Ramos (cell line): ENCODE results near the gene CKAP2L.
"Not testable (repeated sequence)": the region's sequence is repeated elsewhere in the genome, so short reads cannot be mapped to it uniquely, and the experiment has no call there.

ENCODE experiments used
- in situ Hi-C: fragments of 300-500 bp; cut with MboI; formaldehyde crosslinking; loops from one replicate; pipeline ENCODE4 v1.14.3; 2022; ENCODE audit warnings: low sequenced_read_pairs; ENCODE audit not compliant: unreplicated experiment

Gene CKAP2L

DNA sequence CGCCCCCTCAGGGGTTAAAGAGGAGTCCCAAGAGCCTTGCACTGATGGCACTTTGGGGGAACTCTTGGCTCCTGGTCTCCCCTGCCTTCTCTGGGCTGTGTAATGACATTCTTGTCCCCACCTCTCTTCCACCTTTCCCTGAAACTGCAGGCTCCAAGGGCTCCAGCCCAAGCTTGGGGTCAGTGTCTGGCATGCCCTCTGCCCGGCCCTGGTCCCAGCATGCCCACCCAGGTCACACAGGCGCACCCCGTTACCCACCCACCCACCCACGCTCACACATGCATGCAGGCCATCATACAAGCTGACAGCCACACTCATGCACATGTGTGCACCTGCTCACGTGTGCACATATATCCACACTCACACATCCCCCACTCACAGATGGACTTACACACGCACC, 50.5 kb downstream of the CKAP2L start:
- in situ Hi-C loops: no loop called here

DNA sequence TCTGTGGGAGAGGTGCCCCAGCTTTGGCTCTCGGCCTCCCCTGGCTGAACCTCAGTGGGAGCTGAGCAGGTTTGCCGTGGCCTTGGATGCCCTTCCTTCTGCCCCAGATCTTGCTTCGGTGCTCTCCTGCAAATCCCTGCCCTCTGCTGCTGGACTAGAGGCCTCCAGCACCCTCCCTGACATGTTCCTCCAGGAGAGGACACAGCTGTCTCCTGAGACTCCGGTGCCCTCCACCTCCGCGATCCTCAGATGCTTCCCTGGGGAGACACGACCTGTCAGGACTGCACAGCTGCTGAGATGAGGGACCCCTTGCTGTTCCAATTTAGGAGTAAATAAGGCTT, 50.9 kb downstream of the CKAP2L start:
- in situ Hi-C loops: no loop called here

DNA sequence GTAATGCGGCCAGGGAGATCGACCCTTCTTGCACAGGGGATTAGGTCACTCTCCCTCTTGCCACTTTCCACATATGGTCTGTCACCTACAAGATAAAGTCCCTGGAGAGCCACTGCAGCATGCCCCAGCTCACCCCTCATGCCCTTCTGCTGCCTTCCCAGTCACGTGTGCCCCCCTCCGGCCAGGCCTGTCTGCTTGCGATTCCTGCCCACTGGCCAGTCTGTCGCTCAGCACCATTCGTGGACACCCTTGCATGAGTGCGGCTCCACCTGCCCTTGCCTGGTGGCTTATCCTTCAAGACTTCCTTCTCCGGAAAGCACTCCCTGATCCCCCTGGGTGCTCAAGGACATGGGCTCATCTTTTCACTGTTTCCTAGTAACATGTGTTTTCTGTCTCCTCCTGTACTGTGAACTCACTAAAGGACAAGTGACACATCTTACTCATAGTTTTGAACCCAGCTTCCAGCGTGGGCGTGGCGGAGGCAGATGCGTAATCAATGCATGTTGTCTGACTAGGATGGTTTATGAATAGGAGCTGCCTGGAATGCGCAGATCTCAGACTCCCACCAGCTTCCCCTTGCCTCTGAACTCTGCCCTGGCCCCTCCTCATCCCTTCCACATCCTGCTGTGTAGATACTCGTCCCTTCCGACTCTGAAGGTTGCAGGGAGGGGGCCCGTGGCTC, 51.4 kb downstream of the CKAP2L start:
- in situ Hi-C loops: no loop called here

DNA sequence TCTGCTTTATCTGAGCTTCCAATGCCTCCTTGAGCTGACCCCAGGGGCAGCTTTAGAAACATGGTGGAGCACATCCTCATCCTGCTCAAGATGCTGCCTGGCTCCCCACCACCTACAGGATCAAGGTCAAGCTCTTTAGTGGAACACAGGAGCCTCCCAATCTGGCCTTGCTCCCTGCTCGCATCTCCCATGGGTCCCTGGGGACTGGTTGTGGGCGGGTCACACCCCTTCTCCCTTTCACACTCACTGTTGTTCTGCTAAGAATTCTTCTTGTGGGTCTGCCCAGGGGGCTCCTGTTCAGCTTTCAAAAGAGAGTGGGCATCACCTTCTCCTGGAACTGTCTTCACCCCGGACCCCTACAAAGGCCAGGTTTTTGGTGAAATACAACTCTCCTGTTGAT, 51.9 kb downstream of the CKAP2L start:
- in situ Hi-C loops: no loop called here

DNA sequence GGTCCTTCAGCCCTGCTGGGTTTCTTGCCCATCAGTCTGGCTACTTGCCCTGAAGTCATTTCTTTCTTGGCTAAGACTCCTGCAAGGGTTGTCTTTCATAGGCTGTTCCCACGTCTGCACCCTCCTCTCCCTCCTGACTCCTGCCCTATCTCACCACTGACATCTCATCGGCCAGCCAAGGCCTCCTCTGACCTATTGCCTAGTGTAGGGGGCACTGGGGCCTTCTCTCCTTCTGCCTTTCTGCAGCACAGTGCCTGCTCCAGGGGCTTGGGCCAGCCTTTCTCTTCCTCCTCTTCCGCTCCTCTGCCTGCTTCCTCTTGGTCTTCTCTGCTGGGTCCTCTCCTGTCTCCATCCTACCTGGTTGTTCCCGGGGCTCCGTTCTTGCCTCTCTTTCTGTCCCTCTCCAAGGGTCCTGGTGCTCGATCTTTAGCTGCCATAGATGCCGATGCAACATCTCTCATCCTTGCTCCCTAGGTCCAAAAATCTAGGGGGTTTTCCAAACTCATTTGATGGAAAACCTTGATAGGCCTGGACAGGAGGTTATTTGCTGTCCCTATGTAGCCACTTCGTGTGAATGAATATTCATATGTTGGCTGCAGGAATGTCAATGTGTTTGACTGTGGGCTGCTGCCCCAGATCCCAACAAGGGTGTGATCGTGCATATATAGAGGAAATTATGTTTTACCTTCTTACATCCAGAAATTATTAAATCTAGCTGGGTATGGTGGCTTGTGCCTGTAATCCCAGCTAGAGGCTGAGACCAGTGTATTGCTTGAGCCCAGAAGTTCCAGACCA, 53.3 kb downstream of the CKAP2L start:
- in situ Hi-C loops: no loop called here

DNA sequence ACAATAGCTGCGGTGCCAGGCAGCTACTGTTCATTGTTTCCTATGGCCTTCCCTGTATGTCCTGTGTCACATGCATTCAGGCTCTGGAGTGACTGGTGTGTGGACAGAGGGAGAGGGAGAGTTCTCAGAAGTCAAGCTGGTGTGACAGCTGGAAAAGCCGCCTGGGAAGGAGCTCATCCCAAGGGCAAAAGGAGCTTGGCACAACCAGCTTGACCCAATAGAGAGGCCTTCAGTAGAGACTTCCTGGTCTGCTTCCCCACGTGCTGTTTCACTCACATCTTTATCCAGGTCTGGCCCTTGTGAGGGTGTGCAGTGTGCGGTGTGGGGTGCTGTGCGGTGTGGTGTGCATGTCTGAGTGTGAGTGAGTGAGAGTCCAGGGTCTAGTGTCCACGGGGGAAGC, 54.7 kb downstream of the CKAP2L start:
- in situ Hi-C loops: no loop called here

DNA sequence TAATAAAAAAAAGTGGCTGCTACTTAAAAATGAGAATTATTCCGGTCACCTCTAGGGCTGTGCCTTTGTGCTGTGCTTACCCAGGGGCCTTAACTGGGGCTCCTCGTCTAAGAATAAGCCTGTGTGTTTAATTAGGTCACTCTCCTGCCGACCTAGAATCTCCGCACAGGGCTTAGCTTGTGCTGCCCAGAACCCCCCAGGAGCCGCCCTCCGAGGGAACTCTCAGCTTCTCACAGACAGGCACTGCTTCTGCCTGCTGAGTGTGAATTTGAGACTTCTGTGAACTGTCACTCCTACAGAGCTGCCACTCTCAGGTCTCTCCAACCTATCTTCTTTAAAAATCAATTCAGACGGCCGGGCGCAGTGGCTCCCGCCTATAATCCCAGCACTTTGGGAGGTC, 55.4 kb downstream of the CKAP2L start:
- in situ Hi-C loops: no loop called here

DNA sequence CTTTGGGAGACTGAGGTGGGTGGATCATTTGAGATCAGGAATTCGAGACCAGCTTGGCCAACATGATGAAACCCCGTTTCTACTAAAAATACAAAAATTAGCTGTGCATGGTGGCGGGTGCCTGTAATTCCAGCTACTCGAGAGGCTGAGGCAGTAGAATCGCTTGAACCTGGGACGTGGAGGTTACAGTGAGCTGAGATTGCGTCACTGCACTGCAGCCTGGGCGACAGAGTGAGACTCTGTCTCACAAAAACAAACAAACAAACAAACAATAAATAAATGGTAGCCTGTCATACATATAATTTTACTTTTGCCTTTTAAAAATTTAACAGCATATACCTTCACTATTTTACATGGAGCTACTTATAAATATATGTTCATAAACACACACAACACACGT, 57.5 kb downstream of the CKAP2L start:
- in situ Hi-C loops: not testable (repeated sequence)

DNA sequence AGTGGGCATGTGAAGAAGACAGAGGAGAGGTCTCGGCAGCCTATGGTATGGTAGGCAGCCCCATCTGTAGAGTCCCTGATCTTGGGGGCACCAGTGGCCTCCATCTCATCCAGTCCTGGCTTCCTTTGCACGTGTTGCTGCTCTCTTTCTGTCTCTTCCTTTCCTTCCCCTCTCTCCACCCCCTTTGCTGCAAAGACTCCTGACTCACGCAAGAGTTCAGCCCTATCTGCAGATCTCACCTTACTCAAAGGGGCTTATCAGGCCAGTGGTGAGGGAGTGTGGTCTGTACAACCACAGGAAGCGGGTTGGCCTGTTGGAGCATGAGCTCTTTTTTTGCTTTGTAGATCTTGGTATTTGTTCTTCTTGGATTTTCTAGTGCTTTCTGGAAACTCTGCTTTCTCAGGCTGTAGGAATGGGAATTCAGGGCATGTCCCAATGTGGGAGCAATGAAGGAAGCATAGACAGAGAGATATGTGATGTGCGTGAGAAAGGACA, 58.2 kb downstream of the CKAP2L start:
- in situ Hi-C loops: no loop called here

DNA sequence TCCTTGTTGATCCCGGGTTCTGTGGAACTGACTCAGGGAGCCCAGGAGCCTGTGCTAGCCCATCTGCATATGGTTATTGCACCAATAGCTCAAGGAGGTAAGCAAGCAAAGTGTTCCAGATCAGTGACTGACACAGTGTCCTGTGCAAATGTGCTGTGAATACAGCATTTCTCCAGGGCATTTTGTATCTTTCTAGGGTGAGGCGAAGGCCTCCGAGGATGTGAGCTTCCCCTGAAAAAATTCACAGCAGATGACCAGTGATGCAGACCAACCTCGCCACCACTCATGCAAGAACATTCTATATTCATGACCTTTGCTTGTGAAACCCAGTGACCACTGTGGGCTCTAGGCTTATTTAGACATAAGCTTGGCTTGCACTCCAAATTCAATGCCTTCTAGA, 58.8 kb downstream of the CKAP2L start:
- in situ Hi-C loops: no loop called here

DNA sequence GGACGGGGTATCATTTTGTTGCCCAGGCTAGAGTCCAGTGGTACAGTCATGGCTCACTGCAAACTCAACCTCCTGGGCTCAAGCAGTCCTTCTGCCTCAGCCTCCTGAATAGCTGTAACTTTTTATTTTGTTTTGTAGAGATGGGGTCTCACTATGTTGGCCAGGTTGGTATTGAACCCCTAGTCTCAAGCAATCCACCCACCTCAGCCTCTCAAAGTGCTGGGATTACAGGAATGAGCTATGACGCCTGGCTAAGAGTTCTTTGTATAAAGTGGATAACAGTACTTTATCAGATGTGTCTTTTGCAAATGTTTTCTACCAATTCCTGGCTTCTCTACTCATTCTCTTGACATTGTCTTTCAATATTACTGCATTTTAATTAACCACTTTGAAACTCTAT, 60.7 kb downstream of the CKAP2L start:
- in situ Hi-C loops: no loop called here

DNA sequence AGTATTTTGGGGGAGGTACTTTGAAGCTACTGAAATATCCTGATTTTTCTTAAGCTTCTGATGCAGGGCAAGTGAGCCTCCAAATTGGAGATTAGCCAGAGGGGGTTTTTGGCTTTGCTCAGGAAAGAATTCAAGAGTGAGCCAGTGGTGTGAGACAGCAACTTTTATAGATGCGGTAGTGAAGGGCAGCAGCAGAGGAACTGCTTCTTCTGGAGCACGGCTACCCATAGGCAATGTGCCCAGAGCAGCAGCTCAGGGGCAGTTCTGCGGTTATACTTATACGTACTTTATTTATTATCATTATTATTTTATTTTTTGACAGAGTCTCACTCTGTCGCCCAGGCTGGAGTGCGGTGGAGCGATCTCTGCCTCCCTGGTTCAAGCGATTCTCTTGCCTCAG, 63.4 kb downstream of the CKAP2L start:
- in situ Hi-C loops: no loop called here

DNA sequence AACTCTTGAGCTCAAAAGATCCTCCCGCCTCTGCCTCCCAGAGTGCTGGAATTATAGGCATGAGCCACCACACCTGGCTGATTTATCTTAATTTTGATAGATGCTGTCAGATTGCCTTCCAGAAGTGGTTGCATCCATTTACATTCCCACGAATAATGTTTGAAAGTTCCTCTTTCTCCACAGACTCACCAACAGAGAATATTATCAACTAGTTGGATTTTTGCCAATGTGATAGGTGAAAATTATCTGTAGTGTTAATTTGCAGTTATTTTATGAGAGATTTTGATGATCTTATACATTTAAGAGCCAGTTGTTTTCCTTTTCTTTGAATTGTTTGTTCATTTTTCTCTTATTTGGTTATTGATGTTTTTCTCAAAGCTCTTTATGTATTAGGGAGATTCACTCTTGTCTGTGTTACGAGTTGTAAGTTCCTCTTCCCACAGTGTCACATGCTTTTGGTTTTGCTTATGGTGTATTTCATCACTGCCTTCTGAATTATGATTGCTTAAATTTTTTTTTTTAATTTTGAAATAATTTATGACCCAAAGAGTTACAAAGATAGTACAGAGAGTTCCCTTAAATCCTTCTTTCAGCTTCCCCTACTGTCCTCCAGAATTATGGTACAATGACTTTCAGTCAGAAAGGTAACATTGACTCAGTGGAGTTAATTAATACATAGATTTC, 64.3 kb downstream of the CKAP2L start:
- in situ Hi-C loops: no loop called here

DNA sequence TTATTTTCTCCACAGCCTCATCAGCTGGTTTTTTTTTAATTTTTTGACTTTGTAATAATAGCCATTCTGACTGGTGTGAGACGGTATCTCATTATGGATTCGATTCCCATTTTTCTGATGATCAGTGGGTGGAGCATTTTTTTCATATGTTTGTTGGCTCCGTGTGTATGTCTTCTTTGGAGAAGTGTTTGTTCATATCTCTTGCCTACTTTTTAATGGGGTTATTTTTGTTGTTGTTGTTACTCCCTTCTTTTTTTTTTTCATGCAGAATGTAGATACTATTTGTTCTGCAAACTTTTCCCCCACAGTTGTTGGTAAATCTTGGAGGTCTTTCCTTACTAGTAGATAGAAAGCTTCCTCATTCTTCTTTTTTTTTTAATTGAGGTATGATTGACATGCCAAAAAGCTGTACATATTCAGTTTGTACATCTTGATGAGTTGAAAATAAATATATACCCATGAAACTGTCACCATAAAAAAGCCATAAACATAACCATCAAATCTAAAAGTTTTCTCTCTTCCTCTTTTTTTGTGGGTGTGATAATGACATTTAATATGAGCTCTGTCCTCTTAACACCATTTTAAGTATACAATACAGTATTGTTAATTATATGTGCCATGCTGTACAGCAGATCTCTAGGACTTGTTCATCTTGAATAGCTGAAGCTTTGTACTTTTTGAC, 65.4 kb downstream of the CKAP2L start:
- in situ Hi-C loops: no loop called here

DNA sequence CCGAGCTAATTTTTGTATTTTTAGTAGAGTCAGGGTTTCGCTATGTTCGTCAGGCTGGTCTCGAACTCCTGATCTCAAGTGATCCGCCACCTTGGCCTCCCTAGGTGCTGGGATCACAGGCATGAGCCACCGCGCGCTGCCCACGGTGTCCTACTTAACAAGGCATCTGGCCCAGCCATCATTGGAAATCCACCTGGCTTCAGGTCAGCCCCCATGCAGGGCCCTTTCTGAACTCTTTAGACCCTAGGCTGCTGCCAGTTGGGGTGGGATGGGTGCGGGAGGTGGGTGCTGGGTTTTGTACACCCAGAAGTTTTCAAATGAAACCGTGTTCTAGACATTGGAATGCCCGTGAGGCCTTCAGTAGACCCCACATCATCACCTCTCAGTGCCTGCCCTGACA, 70.2 kb downstream of the CKAP2L start:
- in situ Hi-C loops: no loop called here

DNA sequence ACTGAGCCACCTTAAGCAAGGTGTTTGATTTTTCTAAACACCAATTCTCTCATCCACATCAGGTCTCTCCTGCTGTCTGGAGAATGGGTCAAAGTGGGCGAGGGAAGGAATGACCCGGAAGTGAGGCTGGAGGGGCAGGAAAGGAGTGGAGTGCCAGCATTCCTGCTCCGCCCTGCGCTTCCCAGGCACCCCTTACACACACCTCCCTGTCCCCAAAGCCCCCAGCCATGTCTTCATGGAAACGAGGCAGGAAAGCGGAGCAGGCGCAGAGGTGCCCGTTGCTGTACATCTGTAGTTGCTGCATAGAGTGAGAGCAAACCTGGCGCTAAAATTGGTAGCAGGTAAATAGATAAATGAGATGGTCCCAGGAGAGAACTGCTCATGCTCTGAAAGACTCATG, 70.8 kb downstream of the CKAP2L start:
- in situ Hi-C loops: no loop called here

DNA sequence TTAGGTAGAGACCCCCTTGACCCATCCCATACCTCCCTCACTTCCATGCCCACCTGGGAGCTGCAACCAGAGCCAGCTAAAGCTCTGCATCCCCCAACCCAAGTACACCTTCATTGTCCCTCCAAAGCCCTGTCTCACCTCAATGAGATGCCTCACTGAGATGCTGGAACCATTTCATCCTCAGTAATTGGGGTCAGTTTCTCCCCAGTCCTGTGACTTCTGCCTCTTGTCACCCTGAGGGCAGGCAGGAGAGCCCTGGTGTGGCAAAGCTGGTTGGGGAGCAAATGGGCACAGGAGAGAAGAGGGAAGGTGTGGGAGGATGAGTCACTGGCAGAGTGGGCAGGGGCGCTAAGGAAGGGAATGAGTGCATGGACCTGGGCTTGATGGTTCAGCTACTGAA, 71.5 kb downstream of the CKAP2L start:
- in situ Hi-C loops: no loop called here

DNA sequence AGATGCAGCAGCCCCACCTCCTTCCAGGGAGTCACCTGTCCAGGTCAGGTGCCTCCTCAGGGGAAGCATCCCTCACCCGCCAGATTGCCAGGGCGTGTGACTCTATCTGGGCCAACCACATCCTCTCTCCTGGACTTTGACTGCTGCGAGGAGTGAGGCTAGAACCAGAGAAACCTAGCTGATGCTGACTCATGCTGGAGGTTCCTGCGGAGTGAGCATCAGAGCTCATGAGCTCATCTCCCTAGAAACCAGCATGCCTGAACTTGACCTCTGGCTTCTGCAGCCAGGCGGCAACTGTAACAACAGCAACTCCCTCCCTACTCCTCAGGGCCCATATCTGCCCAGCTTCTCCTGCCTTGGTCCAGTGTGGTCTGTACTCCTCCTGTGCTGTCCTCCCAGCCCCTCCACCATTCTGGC, 71.9 kb downstream of the CKAP2L start:
- in situ Hi-C loops: no loop called here

DNA sequence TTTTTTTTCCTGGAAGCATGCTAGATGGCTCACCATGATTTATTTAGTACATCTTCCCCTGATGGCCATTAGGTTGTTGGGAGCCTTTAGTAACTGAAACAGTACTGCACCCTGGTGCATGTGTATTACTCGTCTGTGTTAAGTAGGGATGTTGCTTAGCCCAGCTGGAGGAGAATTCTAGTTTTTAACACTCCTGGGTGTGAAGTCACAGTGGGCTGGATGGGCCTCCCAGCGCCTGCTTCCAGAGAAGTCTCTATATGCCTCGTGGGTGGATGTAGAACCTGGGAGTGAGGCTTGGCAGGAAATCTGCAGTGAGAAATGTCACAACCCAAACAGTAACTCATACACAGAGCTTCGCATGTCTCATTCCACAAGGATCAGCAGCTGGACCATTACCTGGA, 72.5 kb downstream of the CKAP2L start:
- in situ Hi-C loops: no loop called here

DNA sequence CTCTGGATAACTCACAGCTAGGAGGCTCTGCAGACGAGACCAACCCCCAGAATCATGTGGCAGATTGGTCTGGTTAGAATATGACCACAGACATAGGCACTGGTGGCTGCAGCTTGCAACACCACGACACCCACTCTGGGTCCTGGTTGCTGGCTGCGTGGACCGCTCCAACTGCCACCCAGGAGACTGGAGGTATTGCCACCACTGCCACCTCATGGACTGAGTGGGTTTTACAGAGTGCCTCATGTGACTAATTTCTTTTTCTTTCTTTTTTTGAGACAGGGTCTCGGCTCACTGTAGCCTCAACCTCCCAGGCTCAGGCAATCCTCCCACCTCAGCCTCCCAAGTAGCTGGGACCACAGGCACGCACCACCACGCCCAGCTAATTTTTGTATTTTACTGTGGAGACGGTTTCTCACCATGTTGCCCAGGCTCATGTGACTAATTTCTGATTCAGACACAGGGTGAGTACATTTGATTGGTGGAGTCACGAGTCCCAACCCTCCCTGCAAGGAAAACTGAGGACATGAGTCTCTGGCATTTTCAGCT, 73.5 kb downstream of the CKAP2L start:
- in situ Hi-C loops: no loop called here
